GM10266 (cell line): ENCODE measurements around the gene MPPED1.

Source experiments
- DNase-seq: peaks from one replicate; pipeline ENCODE4 v3.0.0; 2012; ENCODE audit errors: extremely low spot score
- CTCF ChIP-seq: IDR thresholded peaks from 2 replicates; pipeline ENCODE4 v1.5.1; 2012; ENCODE audit warnings: mild to moderate bottlenecking, low read depth; ENCODE audit not compliant: control insufficient read depth, insufficient read depth; ENCODE audit errors: missing control alignments

MPPED1 gene

GRCh38 chr22:43425976-43426785 lies 14.4 kb downstream of the MPPED1 start:
- TF ChIP-seq CTCF = no peak
- DNase-seq = no peak

GRCh38 chr22:43426816-43427215 lies 15.0 kb downstream of the MPPED1 start:
- no peak for DNase-seq
- no peak for TF ChIP-seq CTCF

GRCh38 chr22:43427296-43428004 lies 15.6 kb downstream of the MPPED1 start:
- DNase-seq = no peak
- TF ChIP-seq CTCF = no peak

- no peak for TF ChIP-seq CTCF
- DNase-seq = no peak
These were observed 16.2 kb downstream of the MPPED1 start for GRCh38 chr22:43428005-43428485.

- no peak for DNase-seq
- no peak for TF ChIP-seq CTCF
These were observed 16.7 kb downstream of the MPPED1 start for GRCh38 chr22:43428521-43428920.

GRCh38 chr22:43429426-43429825 lies 17.6 kb downstream of the MPPED1 start:
- no peak for DNase-seq
- TF ChIP-seq CTCF = no peak

GRCh38 chr22:43431808-43432554 lies 20.2 kb downstream of the MPPED1 start:
- DNase-seq = no peak
- no peak for TF ChIP-seq CTCF
